ENCODE data around the gene ZNF28. TPM values are rescaled to one million over a fixed set of nuclear protein-coding genes. Genes with fewer than 3 reads are reported as not detected.
A peak's percentile ranks its signal among the peaks of the same experiment; 100 is the strongest.
"Not testable (repeated sequence)": the region's sequence is repeated elsewhere in the genome, so short reads cannot be mapped to it uniquely, and the experiment has no call there.

Gene ZNF28
- total and polyA plus RNA-seq, 2 experiments from 2014 or later, result 11.6 to 11.7 TPM

GRCh38 chr19:52825765-52826164, 4.3 kb upstream of the ZNF28 start:
- no peaks in the 10 kb centered on the region for H3K27me3 ChIP-seq
- TF ChIP-seq, protein P1, sequence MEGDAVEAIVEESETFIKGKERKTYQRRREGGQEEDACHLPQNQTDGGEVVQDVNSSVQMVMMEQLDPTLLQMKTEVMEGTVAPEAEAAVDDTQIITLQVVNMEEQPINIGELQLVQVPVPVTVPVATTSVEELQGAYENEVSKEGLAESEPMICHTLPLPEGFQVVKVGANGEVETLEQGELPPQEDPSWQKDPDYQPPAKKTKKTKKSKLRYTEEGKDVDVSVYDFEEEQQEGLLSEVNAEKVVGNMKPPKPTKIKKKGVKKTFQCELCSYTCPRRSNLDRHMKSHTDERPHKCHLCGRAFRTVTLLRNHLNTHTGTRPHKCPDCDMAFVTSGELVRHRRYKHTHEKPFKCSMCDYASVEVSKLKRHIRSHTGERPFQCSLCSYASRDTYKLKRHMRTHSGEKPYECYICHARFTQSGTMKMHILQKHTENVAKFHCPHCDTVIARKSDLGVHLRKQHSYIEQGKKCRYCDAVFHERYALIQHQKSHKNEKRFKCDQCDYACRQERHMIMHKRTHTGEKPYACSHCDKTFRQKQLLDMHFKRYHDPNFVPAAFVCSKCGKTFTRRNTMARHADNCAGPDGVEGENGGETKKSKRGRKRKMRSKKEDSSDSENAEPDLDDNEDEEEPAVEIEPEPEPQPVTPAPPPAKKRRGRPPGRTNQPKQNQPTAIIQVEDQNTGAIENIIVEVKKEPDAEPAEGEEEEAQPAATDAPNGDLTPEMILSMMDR (IDR thresholded peaks at IDR 0.05; ENCODE audit: low read depth, low read length), result no peak

GRCh38 chr19:52823676-52824075, 2.2 kb upstream of the ZNF28 start:
- H3K27ac ChIP-seq, result no peak overlapping the region
- H3K4me1 ChIP-seq (ENCODE audit: low read depth), result no peaks in the 10 kb centered on the region
- no peaks in the 10 kb centered on the region for H3K9me3 ChIP-seq (ENCODE audit: low read depth)
- no peaks in the 10 kb centered on the region for H3K36me3 ChIP-seq
- TF ChIP-seq, protein P1 (IDR thresholded peaks at IDR 0.05; ENCODE audit: low read depth, low read length), result no peak
- DNase-seq (ENCODE audit: low read depth in 1 of 2, low spot score in 1 of 2), result no peak
- H3K4me3 ChIP-seq, result no peak overlapping the region
- no peaks in the 10 kb centered on the region for H3K27me3 ChIP-seq

More at GRCh38 chr19:52825765-52826164, 4.3 kb upstream of the ZNF28 start:
- no peaks in the 10 kb centered on the region for H3K4me1 ChIP-seq (ENCODE audit: low read depth)
- DNase-seq (ENCODE audit: low read depth in 1 of 2, low spot score in 1 of 2), result no peak
- H3K4me3 ChIP-seq, result no peak overlapping the region
- no peaks in the 10 kb centered on the region for H3K9me3 ChIP-seq (ENCODE audit: low read depth)
- H3K36me3 ChIP-seq, result no peaks in the 10 kb centered on the region
- no peak overlapping the region for H3K27ac ChIP-seq

DNA sequence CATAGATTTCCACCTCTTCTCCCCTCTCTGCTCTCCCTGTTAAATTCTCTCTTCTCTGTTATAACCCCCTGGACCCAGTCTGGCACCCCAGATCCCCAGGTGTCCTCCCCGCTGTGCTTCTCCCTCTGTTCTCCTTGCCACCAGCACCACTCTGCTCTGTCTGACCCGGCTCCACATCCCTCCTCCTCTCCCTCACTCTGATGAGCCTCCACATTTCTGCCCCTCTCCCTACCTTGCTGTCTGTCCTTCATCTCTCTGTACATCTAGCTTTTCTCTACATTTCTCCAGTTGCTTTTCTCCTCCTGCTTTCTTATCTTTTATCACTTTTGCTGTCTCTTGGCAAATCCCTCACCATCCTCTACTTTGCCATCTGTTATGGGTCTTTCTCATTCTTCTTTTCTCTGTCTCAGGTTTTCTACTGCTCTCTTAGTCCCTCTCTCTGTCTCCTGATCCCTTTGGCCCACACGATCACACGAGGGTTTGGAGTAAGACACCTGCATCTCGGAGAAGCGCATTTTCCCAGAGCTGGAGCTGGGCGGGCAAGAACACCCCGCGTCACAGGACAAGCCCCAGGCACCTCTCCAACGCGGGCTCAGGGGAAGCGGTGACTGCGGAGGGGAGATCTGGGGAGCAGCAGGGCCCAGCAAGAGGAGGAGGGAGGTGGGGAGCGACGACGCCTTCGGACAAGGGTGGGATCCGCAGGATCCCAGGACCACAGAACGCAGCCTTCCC, 795 bp downstream of the ZNF28 start:
- not testable (repeated sequence) for H3K27ac ChIP-seq; H3K4me1 ChIP-seq (ENCODE audit: low read depth); H3K27me3 ChIP-seq; H3K9me3 ChIP-seq (ENCODE audit: low read depth); H3K36me3 ChIP-seq
- peak; percentile 8 to 28 for DNase-seq (ENCODE audit: low read depth in 1 of 2, low spot score in 1 of 2)
- H3K4me3 ChIP-seq, result peak overlapping the region; percentile 95

GRCh38 chr19:52809801-52810200, 11.6 kb downstream of the ZNF28 start:
- Histone ChIP-seq H3K4me3 (no peak overlapping the region), H3K9me3 (ENCODE audit: low read depth) (no peaks in the 10 kb centered on the region), H3K36me3 (peaks cover 5% of the 10 kb centered on the region), H3K27ac (no peak overlapping the region), H3K27me3 (no peaks in the 10 kb centered on the region), H3K4me1 (ENCODE audit: low read depth) (no peaks in the 10 kb centered on the region)
- TF ChIP-seq, protein P1 (IDR thresholded peaks at IDR 0.05; ENCODE audit: low read depth, low read length), result no peak
- DNase-seq (ENCODE audit: low read depth in 1 of 2, low spot score in 1 of 2), result no peak

DNA sequence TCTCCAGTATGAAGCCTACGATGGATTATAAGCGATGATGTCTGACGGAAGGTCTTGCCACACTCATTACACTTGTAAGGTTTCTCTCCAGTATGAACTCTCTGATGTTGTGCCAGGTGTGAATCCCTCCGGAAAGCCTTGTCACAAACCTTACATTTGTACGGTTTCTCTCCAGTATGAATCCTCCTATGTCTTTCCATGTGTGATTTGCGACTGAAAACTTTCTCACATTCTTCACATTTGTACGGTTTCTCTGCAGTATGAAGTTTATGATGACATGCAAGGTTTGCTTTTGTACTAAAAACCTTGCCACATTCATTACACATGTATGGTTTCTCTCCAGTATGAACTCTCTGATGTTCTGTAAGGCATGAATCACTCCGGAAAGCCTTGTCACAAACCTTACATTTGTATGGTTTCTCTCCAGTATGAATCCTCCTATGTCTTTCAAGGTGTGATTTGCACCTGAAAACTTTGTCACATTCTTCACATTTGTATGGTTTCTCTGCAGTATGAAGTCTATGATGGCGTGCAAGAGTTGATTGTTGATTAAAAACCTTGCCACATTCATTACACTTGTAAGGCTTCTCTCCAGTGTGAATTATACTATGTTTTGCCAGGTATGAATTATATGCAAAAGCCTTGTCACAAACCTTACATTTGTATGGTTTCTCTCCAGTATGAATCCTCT, 21.3 kb downstream of the ZNF28 start:
- H3K4me1 ChIP-seq (ENCODE audit: low read depth); H3K27me3 ChIP-seq; H3K4me3 ChIP-seq; H3K9me3 ChIP-seq (ENCODE audit: low read depth); H3K27ac ChIP-seq; DNase-seq (ENCODE audit: low read depth in 1 of 2, low spot score in 1 of 2): not testable (repeated sequence)
- peaks cover 19% of the 10 kb centered on the region for H3K36me3 ChIP-seq

- H3K4me1 ChIP-seq (ENCODE audit: low read depth), result no peaks in the 10 kb centered on the region
- no peak overlapping the region for H3K27ac ChIP-seq
- no peaks in the 10 kb centered on the region for H3K9me3 ChIP-seq (ENCODE audit: low read depth)
- no peaks in the 10 kb centered on the region for H3K27me3 ChIP-seq
- H3K36me3 ChIP-seq, result no peaks in the 10 kb centered on the region
- DNase-seq (ENCODE audit: low read depth in 1 of 2, low spot score in 1 of 2), result no peak
- TF ChIP-seq, protein P1 (IDR thresholded peaks at IDR 0.05; ENCODE audit: low read depth, low read length), result no peak
- H3K4me3 ChIP-seq, result no peak overlapping the region
These were observed 32.0 kb downstream of the ZNF28 start for GRCh38 chr19:52789440-52789839.

DNA sequence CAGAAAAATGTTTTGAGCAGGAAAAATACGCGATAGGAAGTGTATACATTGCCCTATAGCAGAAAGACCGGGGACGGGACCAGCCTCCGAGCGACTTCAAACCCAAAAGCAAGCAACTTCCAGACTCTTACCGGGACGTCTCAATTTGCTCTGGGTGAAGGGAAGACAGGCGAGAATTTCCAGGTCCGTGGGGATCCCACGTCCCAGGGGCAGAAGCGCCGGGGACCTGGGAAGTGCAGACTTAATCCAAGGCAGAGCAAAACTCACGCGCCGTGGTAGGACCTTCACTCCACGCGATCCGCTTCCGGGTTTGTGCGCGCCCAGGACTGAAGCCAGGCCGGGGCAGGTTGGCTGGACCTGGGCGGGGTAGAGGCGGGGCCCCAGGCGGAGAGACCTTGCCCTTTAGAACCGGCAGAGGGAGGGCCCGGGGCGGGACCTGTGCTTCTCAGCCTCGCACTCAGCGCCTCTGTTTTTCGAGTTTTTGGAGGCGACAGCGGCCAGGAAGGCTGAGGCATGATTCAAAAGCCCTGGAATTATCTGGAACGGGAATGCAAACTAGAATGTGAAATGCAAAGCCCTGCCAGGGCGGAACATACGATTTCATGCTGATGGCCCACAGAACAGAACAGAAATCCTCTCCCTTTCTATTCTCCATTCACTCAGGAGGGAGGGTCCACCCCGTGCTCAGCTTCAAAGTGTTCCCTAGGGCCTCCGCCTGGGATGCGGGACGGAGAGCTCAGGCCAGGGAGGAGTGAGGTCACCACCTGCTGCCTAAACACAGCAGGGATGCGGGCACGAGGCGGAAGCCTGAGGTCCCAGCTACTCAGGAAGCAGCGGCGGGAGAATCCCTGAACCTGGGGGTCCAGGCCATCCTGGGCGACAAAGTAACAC, 34.7 kb downstream of the ZNF28 start, which contains the start of gene ZNF600:
Gene ZNF600, minus strand, starts transcription at position 328 of the 891 bp plus-strand sequence. CDS start 7,903 bp downstream, outside the sequence.
- H3K27ac ChIP-seq; H3K27me3 ChIP-seq; H3K36me3 ChIP-seq; H3K4me1 ChIP-seq (ENCODE audit: low read depth); H3K9me3 ChIP-seq (ENCODE audit: low read depth): not testable (repeated sequence)
- DNase-seq (ENCODE audit: low read depth in 1 of 2, low spot score in 1 of 2), result peak; percentile 85 to 88
- H3K4me3 ChIP-seq, result peak within 1 kb of the TSS; percentile 79
